ENCODE results near the gene LAMP2. TPM values are rescaled to one million over a fixed set of nuclear protein-coding genes. Genes with fewer than 3 reads are reported as not detected.
"Not testable (repeated sequence)": the region's sequence is repeated elsewhere in the genome, so short reads cannot be mapped to it uniquely, and the experiment has no call there.

The LAMP2 gene
- total RNA-seq, 1 donor from 2014 or later, result 29.6 TPM

GRCh38 chrX:120476714-120477113, 7.6 kb upstream of the LAMP2 start:
- H3K36me3 ChIP-seq, result no peaks in the 10 kb centered on the region
- H3K27ac Mint-ChIP-seq, result no peak overlapping the region
- H3K4me3 ChIP-seq, result no peak overlapping the region
- H3K9ac ChIP-seq, result no peak overlapping the region
- H3K4me2 ChIP-seq, result no peak overlapping the region
- H3K36me3 Mint-ChIP-seq, result no peaks in the 10 kb centered on the region
- H3F3A ChIP-seq (ENCODE audit: low read depth), result no peaks in the 10 kb centered on the region
- no peaks in the 10 kb centered on the region for H3K9me3 ChIP-seq (ENCODE audit: low read depth)
- no peaks in the 10 kb centered on the region for H3K27me3 ChIP-seq
- no peak for TF ChIP-seq EZH2phosphoT487 (IDR thresholded peaks at IDR 0.05)
- TF ChIP-seq CTCF (IDR thresholded peaks at IDR 0.05), result no peak
- TF ChIP-seq EZH2 (IDR thresholded peaks at IDR 0.05), result no peak
- H2AFZ ChIP-seq (replicated peaks), result no peak overlapping the region
- H4K20me1 ChIP-seq (ENCODE audit: low read depth), result no peaks in the 10 kb centered on the region
- H3K9me3 Mint-ChIP-seq, result peaks cover 5% of the 10 kb centered on the region
- no peak for DNase-seq (ENCODE audit: low spot score)
- no peaks in the 10 kb centered on the region for H3K4me1 ChIP-seq
- peaks cover 4% of the 10 kb centered on the region for H3K27me3 Mint-ChIP-seq (ENCODE audit: insufficient read depth, low read depth)
- no peak overlapping the region for H3K27ac ChIP-seq
- no peaks in the 10 kb centered on the region for H3K4me1 Mint-ChIP-seq
- no peak overlapping the region for H3K4me3 Mint-ChIP-seq
- H3K79me2 ChIP-seq (ENCODE audit: low read depth), result no peaks in the 10 kb centered on the region

GRCh38 chrX:120475447-120475846, 6.4 kb upstream of the LAMP2 start:
- H3K27ac ChIP-seq; H3K79me2 ChIP-seq (ENCODE audit: low read depth); H3K27ac Mint-ChIP-seq; H3K9me3 Mint-ChIP-seq; H3K27me3 ChIP-seq; H3K9me3 ChIP-seq (ENCODE audit: low read depth); H3K27me3 Mint-ChIP-seq (ENCODE audit: insufficient read depth, low read depth); H3K4me1 ChIP-seq; H4K20me1 ChIP-seq (ENCODE audit: low read depth); H3K36me3 ChIP-seq; H3K4me1 Mint-ChIP-seq; H3K4me3 Mint-ChIP-seq; H3K9ac ChIP-seq; H2AFZ ChIP-seq (replicated peaks); H3K4me3 ChIP-seq; H3K4me2 ChIP-seq; H3K36me3 Mint-ChIP-seq; H3F3A ChIP-seq (ENCODE audit: low read depth); DNase-seq (ENCODE audit: low spot score): not testable (repeated sequence)
- TF ChIP-seq CTCF (IDR thresholded peaks at IDR 0.05), result peak; percentile 53

GRCh38 chrX:120474085-120474484, 5.0 kb upstream of the LAMP2 start:
- H3K36me3 Mint-ChIP-seq, result no peaks in the 10 kb centered on the region
- Histone ChIP-seq H3F3A (ENCODE audit: low read depth) (no peaks in the 10 kb centered on the region), H2AFZ (replicated peaks) (no peak overlapping the region), H3K9me3 (ENCODE audit: low read depth) (no peaks in the 10 kb centered on the region), H3K4me2 (no peak overlapping the region), H3K27ac (no peak overlapping the region), H3K27me3 (no peaks in the 10 kb centered on the region), H3K79me2 (ENCODE audit: low read depth) (no peaks in the 10 kb centered on the region), H3K4me3 (no peak overlapping the region), H3K4me1 (no peaks in the 10 kb centered on the region), H3K9ac (no peak overlapping the region), H4K20me1 (ENCODE audit: low read depth) (no peaks in the 10 kb centered on the region), H3K36me3 (no peaks in the 10 kb centered on the region)
- no peak overlapping the region for H3K27ac Mint-ChIP-seq
- peaks cover 2% of the 10 kb centered on the region for H3K4me1 Mint-ChIP-seq
- H3K27me3 Mint-ChIP-seq (ENCODE audit: insufficient read depth, low read depth), result peaks cover 4% of the 10 kb centered on the region
- DNase-seq (ENCODE audit: low spot score), result no peak
- peaks cover 6% of the 10 kb centered on the region for H3K9me3 Mint-ChIP-seq
- no peak for TF ChIP-seq EZH2 (IDR thresholded peaks at IDR 0.05)
- TF ChIP-seq CTCF (IDR thresholded peaks at IDR 0.05), result no peak
- TF ChIP-seq EZH2phosphoT487 (IDR thresholded peaks at IDR 0.05), result no peak
- no peak overlapping the region for H3K4me3 Mint-ChIP-seq

- H3K4me3 ChIP-seq; H3K4me1 ChIP-seq; H3K9me3 ChIP-seq (ENCODE audit: low read depth); H2AFZ ChIP-seq (replicated peaks); H3F3A ChIP-seq (ENCODE audit: low read depth); H3K36me3 Mint-ChIP-seq; H3K4me2 ChIP-seq; H3K27me3 Mint-ChIP-seq (ENCODE audit: insufficient read depth, low read depth); H3K36me3 ChIP-seq; DNase-seq (ENCODE audit: low spot score); H3K9ac ChIP-seq; H3K27me3 ChIP-seq; H4K20me1 ChIP-seq (ENCODE audit: low read depth); H3K27ac Mint-ChIP-seq; H3K4me1 Mint-ChIP-seq; H3K79me2 ChIP-seq (ENCODE audit: low read depth); H3K27ac ChIP-seq: not testable (repeated sequence)
- Mint-ChIP-seq H3K4me3 (peak overlapping the region; percentile 89), H3K9me3 (peaks cover 10% of the 10 kb centered on the region)
These were observed 561 bp upstream of the LAMP2 start for GRCh38 chrX:120469657-120470056.
